ENCODE data around the gene SIRPG. TPM values are rescaled to one million over a fixed set of nuclear protein-coding genes. Genes with fewer than 3 reads are reported as not detected.
A peak's percentile ranks its signal among the peaks of the same experiment; 100 is the strongest.

Gene SIRPG
- total and polyA plus RNA-seq, 4 donors: 0.87 TPM; not detected in 3

- Histone ChIP-seq H3K4me1 (ENCODE audit: control insufficient read depth in 1 of 2, insufficient read depth in 2 of 2, low read length in 2 of 2) (no peaks in the 10 kb centered on the region), H3K9me3 (ENCODE audit: control insufficient read depth, low read length) (peaks cover 1% of the 10 kb centered on the region), H3K4me3 (ENCODE audit: low read length in 2 of 2) (no peak overlapping the region), H3K27me3 (ENCODE audit: control insufficient read depth in 1 of 2, insufficient read depth in 2 of 2, low read length in 1 of 2) (no peaks in the 10 kb centered on the region), H3K27ac (ENCODE audit: low read depth in 1 of 2, low read length in 2 of 2) (no peak overlapping the region), H3K36me3 (ENCODE audit: control insufficient read depth in 1 of 2, insufficient read depth in 2 of 2, low read length in 1 of 2) (no peaks in the 10 kb centered on the region)
- intact Hi-C loops (cut with DNase I): loop anchor here in 1 of 2 donors (10.0 kb wide), 1 partner anchor 69 kb away; no protein-coding TSS in a partner anchor
- DNase-seq (no peak), ATAC-seq (ENCODE audit: low FRiP score) (no peak)
- WGBS, 2 donors: 72 to 75% methylated on average over 4 of the region's 4 CpGs
These were observed 24.0 kb downstream of the SIRPG start for GRCh38 chr20:1633535-1633934.

GRCh38 chr20:1632178-1632577 lies 25.4 kb downstream of the SIRPG start:
- no peak overlapping the region for H3K4me3 ChIP-seq (ENCODE audit: low read length in 2 of 2)
- no peaks in the 10 kb centered on the region for H3K9me3 ChIP-seq (ENCODE audit: control insufficient read depth, low read length)
- 72 to 74% methylated on average over 4 of the region's 4 CpGs for WGBS, 2 donors
- no peak for DNase-seq
- H3K36me3 ChIP-seq (ENCODE audit: control insufficient read depth in 1 of 2, insufficient read depth in 2 of 2, low read length in 1 of 2): no peaks in the 10 kb centered on the region
- H3K27ac ChIP-seq (ENCODE audit: low read depth in 1 of 2, low read length in 2 of 2): no peak overlapping the region
- no peak for ATAC-seq (ENCODE audit: low FRiP score)
- intact Hi-C loops (cut with DNase I): loop anchor here in 1 of 2 donors (10.0 kb wide), 1 partner anchor 67 kb away; no protein-coding TSS in a partner anchor
- H3K27me3 ChIP-seq (ENCODE audit: control insufficient read depth in 1 of 2, insufficient read depth in 2 of 2, low read length in 1 of 2): no peaks in the 10 kb centered on the region
- no peaks in the 10 kb centered on the region for H3K4me1 ChIP-seq (ENCODE audit: control insufficient read depth in 1 of 2, insufficient read depth in 2 of 2, low read length in 2 of 2)

GRCh38 chr20:1631309-1632151 lies 26.0 kb downstream of the SIRPG start:
- ATAC-seq (ENCODE audit: low FRiP score): no peak
- Histone ChIP-seq H3K9me3 (ENCODE audit: control insufficient read depth, low read length) (no peaks in the 10 kb centered on the region), H3K27me3 (ENCODE audit: control insufficient read depth in 1 of 2, insufficient read depth in 2 of 2, low read length in 1 of 2) (no peaks in the 10 kb centered on the region), H3K4me3 (ENCODE audit: low read length in 2 of 2) (no peak overlapping the region), H3K36me3 (ENCODE audit: control insufficient read depth in 1 of 2, insufficient read depth in 2 of 2, low read length in 1 of 2) (no peaks in the 10 kb centered on the region), H3K4me1 (ENCODE audit: control insufficient read depth in 1 of 2, insufficient read depth in 2 of 2, low read length in 2 of 2) (no peaks in the 10 kb centered on the region), H3K27ac (ENCODE audit: low read depth in 1 of 2, low read length in 2 of 2) (no peak overlapping the region)
- intact Hi-C loops (cut with DNase I): loop anchor here in 1 of 2 donors (10.0 kb wide), 1 partner anchor 67 kb away; no protein-coding TSS in a partner anchor
- WGBS, 2 donors: 42 to 44% methylated on average over 9 of the region's 9 CpGs
- DNase-seq: no peak

GRCh38 chr20:1630186-1630585 lies 27.4 kb downstream of the SIRPG start:
- Histone ChIP-seq H3K27me3 (ENCODE audit: control insufficient read depth in 1 of 2, insufficient read depth in 2 of 2, low read length in 1 of 2) (no peaks in the 10 kb centered on the region), H3K4me3 (ENCODE audit: low read length in 2 of 2) (no peak overlapping the region), H3K36me3 (ENCODE audit: control insufficient read depth in 1 of 2, insufficient read depth in 2 of 2, low read length in 1 of 2) (no peaks in the 10 kb centered on the region), H3K4me1 (ENCODE audit: control insufficient read depth in 1 of 2, insufficient read depth in 2 of 2, low read length in 2 of 2) (no peaks in the 10 kb centered on the region), H3K27ac (ENCODE audit: low read depth in 1 of 2, low read length in 2 of 2) (no peak overlapping the region), H3K9me3 (ENCODE audit: control insufficient read depth, low read length) (no peaks in the 10 kb centered on the region)
- ATAC-seq (ENCODE audit: low FRiP score): no peak
- WGBS, 2 donors: 78 to 85% methylated on average over 5 of the region's 5 CpGs
- intact Hi-C loops (cut with DNase I): loop anchor here in 1 of 2 donors (10.0 kb wide), 1 partner anchor 65 kb away; no protein-coding TSS in a partner anchor
- no peak for DNase-seq

GRCh38 chr20:1629321-1629720 lies 28.3 kb downstream of the SIRPG start:
- H3K9me3 ChIP-seq (ENCODE audit: control insufficient read depth, low read length): no peaks in the 10 kb centered on the region
- no peak for DNase-seq
- no peak for ATAC-seq (ENCODE audit: low FRiP score)
- no peak overlapping the region for H3K4me3 ChIP-seq (ENCODE audit: low read length in 2 of 2)
- H3K27ac ChIP-seq (ENCODE audit: low read depth in 1 of 2, low read length in 2 of 2): no peak overlapping the region
- H3K36me3 ChIP-seq (ENCODE audit: control insufficient read depth in 1 of 2, insufficient read depth in 2 of 2, low read length in 1 of 2): no peaks in the 10 kb centered on the region
- 61 to 63% methylated on average over 5 of the region's 5 CpGs for WGBS, 2 donors
- H3K4me1 ChIP-seq (ENCODE audit: control insufficient read depth in 1 of 2, insufficient read depth in 2 of 2, low read length in 2 of 2): no peaks in the 10 kb centered on the region
- H3K27me3 ChIP-seq (ENCODE audit: control insufficient read depth in 1 of 2, insufficient read depth in 2 of 2, low read length in 1 of 2): no peaks in the 10 kb centered on the region
- intact Hi-C loops (cut with DNase I): no loop called here

GRCh38 chr20:1628621-1629020 lies 29.0 kb downstream of the SIRPG start:
- Histone ChIP-seq H3K9me3 (ENCODE audit: control insufficient read depth, low read length) (no peaks in the 10 kb centered on the region), H3K4me3 (ENCODE audit: low read length in 2 of 2) (no peak overlapping the region), H3K27me3 (ENCODE audit: control insufficient read depth in 1 of 2, insufficient read depth in 2 of 2, low read length in 1 of 2) (no peaks in the 10 kb centered on the region), H3K27ac (ENCODE audit: low read depth in 1 of 2, low read length in 2 of 2) (no peak overlapping the region), H3K4me1 (ENCODE audit: control insufficient read depth in 1 of 2, insufficient read depth in 2 of 2, low read length in 2 of 2) (no peaks in the 10 kb centered on the region), H3K36me3 (ENCODE audit: control insufficient read depth in 1 of 2, insufficient read depth in 2 of 2, low read length in 1 of 2) (no peaks in the 10 kb centered on the region)
- DNase-seq (no peak), ATAC-seq (ENCODE audit: low FRiP score) (no peak)
- intact Hi-C loops (cut with DNase I): no loop called here
- 71 to 74% methylated on average over 5 of the region's 5 CpGs for WGBS, 2 donors

GRCh38 chr20:1627200-1627550 lies 30.4 kb downstream of the SIRPG start:
- Histone ChIP-seq H3K27ac (ENCODE audit: low read depth in 1 of 2, low read length in 2 of 2) (no peak overlapping the region), H3K36me3 (ENCODE audit: control insufficient read depth in 1 of 2, insufficient read depth in 2 of 2, low read length in 1 of 2) (no peaks in the 10 kb centered on the region), H3K4me1 (ENCODE audit: control insufficient read depth in 1 of 2, insufficient read depth in 2 of 2, low read length in 2 of 2) (no peaks in the 10 kb centered on the region), H3K4me3 (ENCODE audit: low read length in 2 of 2) (no peak overlapping the region), H3K9me3 (ENCODE audit: control insufficient read depth, low read length) (no peaks in the 10 kb centered on the region), H3K27me3 (ENCODE audit: control insufficient read depth in 1 of 2, insufficient read depth in 2 of 2, low read length in 1 of 2) (no peaks in the 10 kb centered on the region)
- 79 to 82% methylated on average over 2 of the region's 2 CpGs for WGBS, 2 donors
- DNase-seq (no peak), ATAC-seq (ENCODE audit: low FRiP score) (no peak)
- intact Hi-C loops (cut with DNase I): no loop called here

DNA sequence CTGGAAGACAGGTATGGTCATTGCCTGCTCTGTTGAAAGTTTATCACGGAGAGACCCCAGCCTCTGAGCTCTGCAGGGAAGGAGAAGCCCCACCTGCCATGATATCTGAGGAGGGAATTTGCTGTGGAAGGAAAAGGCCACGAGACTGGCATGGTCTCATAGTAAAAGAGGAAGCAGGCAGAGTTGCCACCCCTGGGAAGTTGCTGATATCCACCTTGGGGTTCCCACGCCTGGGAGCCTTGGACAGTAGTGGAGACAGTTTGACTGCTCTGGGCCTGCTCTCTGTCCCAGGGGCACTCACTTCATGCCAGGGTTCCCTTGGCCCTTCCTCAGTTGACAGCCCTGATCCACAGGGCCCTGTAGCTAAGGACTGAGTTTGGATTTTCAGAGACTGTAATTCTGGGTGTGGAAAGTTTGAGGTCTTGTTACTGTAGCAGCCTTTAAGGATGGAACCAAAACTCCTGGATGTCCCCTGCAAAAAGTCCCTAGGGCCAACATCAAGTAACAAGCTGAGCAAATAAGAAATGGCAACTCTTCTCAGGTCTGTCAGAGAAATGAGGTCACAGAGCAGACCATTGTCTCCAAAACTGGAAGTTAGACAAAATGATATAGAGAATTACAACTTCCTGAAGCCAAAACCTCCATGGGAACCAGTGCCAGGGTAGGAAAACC lies 30.9 kb downstream of the SIRPG start:
- Histone ChIP-seq H3K4me1 (ENCODE audit: control insufficient read depth in 1 of 2, insufficient read depth in 2 of 2, low read length in 2 of 2) (no peaks in the 10 kb centered on the region), H3K9me3 (ENCODE audit: control insufficient read depth, low read length) (no peaks in the 10 kb centered on the region), H3K27me3 (ENCODE audit: control insufficient read depth in 1 of 2, insufficient read depth in 2 of 2, low read length in 1 of 2) (no peaks in the 10 kb centered on the region), H3K4me3 (ENCODE audit: low read length in 2 of 2) (no peak overlapping the region), H3K27ac (ENCODE audit: low read depth in 1 of 2, low read length in 2 of 2) (no peak overlapping the region), H3K36me3 (ENCODE audit: control insufficient read depth in 1 of 2, insufficient read depth in 2 of 2, low read length in 1 of 2) (no peaks in the 10 kb centered on the region)
- ATAC-seq (ENCODE audit: low FRiP score) (no peak), DNase-seq (peak in 1 of 2 donors; percentile 55)
- intact Hi-C loops (cut with DNase I): no loop called here
- WGBS, 2 donors: 55 to 59% methylated on average over 3 of the region's 3 CpGs

Measured in aorta (tissue), 5 donors.